NCI-H187 treated with DMSO at 0.1 percent for 48 hours (cell line): ENCODE results near the gene HDAC11.
"Not testable (repeated sequence)": the region's sequence is repeated elsewhere in the genome, so short reads cannot be mapped to it uniquely, and the experiment has no call there.

Source experiments
- DNase-seq: peaks from one replicate; lab custom pipeline; 2025; lab: John Stamatoyannopoulos, UW

HDAC11 gene

GRCh38 chr3:13470894-13471574 is 9.1 kb upstream of the HDAC11 start:
- no peak for DNase-seq

GRCh38 chr3:13472286-13472685 is 7.8 kb upstream of the HDAC11 start:
- no peak for DNase-seq

DNA sequence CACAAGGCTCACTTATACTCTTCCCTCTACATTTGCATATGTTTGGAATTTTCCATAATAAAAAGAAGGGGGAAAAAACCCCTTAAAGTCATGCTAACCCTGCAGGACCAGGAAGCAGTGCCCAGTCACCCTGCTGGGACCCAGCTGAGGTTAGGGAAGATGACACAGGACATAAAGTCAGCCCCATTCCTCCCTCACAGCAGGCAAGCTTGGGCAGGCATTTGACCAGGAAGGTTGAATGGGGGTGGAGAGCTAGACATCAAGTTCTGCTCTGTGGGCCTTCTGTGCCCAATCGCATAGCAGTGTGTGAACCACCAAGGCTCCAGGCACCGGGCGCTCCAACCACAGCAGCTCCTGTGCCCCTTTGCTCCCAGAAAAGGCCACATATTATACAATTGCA is 7.1 kb upstream of the HDAC11 start:
- DNase-seq = no peak

DNA sequence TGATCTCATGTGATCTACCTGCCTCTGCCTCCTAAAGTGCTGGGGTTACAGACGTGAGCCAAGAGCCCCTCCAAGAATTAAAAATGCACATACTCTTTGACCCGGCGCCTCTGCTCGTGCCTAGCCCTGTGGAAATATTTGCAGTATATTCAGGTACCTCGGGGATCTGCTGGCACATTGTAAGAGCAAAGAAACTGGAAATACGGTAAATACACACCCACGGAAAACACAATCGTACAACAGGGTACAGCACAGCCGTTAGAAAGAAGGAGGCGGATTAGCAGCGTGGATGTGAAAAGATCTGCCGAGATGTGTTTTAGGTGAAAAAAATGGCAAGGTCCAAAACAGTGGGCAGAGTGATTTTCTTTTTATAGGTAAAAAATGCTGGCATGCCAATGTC is 6.1 kb upstream of the HDAC11 start:
- DNase-seq = no peak

GRCh38 chr3:13474776-13475303 is 5.3 kb upstream of the HDAC11 start:
- no peak for DNase-seq

DNA sequence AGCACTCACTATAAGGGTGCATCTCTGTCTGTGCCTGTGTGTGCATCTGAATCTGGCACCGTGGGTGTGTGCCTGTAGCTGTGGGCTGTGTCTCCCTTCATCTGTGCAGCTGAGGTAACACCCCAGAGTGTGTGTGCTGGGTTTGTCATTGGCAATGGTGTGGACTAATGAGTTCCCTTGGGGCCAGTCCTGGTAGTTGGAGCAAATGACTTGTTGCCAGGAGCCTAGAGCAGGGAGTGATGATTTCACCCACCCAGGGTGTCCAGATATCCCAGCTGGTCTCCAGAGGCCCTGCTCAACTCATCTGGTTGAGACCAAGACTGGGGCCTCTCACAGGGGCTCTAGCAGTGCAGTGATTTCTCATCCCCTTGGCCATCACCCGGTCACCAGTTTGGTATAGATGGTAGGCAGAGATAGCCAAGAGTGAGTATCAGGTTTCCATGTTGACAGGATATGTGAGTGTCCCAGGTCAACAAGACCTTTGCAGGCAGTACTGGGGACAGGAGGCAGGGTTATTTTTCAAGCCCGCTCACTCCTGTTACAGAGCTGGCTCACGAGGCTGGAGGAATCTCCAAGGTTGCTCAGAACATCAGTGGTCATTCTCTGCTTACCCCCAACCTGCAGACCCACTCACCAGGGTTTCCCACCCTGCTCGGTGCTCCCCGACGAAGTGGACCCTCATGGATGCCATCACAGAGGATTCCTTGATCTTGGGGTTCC is 4.1 kb upstream of the HDAC11 start:
- no peak for DNase-seq

DNA sequence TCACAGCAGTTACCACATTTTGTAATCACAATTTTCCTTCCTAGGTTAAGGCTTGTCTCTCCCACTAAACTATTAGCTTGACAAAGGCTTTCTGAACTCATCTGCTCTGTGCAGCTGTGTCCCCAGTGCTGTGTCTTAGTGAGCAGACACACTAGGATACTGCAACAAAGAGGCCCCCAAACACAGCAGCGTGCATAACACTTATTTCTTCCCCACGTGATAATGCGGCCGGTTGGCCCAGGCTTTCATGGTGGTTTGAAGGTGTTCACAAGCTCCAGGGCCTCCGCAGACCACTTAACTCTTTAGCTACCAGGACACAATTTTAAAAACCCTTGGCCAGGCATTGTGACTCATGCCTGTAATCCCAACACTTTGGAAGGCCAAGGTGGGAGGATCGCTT is 2.2 kb upstream of the HDAC11 start:
- no peak for DNase-seq

DNA sequence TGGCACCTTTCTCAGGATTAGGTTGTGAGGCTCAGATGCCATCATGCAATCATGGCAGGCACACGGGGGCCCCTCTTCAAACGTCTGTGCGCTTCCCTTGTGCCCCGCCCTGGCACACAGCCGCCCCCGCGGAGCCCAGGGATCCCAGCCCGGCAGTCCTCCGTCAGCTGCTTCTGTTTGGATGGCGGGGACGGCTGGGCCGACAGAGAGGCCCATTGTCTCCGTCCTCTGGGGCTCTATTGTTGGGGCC is 849 bp upstream of the HDAC11 start:
- no peak for DNase-seq

- no peak for DNase-seq
Observed at GRCh38 chr3:13480340-13481318, 523 bp downstream of the HDAC11 start.

- no peak for DNase-seq
Observed at GRCh38 chr3:13482106-13482690, 2.1 kb downstream of the HDAC11 start.

- DNase-seq = no peak
Observed at GRCh38 chr3:13483286-13483685, 3.2 kb downstream of the HDAC11 start.

DNA sequence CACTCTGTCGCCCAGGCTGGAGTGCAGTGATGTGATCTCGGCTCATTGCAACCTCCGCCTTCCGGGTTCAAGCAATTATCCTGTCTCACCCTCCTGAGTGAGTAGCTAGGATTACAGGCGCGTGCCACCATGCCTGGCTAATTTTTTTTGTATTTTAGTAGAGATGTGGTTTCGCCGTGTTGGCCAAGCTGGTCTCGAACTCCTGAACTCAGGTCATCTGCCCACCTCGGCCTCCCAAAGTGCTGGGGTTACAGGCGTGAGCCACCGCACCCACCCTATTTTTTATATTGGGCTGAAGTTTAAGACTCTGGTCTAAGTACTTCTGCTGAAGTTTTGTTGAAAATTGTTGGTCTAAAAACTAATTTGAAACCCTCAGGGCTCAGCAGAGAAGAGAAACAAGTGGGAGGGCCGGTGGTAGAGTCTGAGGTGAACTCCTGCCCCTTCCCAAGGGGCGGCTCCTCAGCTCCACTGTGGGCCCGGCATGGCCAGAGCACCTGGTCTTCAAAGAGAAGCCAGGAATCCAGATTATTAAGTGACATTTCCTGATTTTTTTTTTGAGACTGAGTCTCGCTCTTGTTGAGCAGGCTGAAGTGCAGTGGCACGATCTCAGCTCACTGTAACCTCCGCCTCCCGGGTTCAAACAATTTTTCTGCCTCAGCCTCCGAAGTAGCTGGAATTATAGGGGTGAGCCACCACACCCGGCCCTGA is 4.0 kb downstream of the HDAC11 start:
- no peak for DNase-seq

DNA sequence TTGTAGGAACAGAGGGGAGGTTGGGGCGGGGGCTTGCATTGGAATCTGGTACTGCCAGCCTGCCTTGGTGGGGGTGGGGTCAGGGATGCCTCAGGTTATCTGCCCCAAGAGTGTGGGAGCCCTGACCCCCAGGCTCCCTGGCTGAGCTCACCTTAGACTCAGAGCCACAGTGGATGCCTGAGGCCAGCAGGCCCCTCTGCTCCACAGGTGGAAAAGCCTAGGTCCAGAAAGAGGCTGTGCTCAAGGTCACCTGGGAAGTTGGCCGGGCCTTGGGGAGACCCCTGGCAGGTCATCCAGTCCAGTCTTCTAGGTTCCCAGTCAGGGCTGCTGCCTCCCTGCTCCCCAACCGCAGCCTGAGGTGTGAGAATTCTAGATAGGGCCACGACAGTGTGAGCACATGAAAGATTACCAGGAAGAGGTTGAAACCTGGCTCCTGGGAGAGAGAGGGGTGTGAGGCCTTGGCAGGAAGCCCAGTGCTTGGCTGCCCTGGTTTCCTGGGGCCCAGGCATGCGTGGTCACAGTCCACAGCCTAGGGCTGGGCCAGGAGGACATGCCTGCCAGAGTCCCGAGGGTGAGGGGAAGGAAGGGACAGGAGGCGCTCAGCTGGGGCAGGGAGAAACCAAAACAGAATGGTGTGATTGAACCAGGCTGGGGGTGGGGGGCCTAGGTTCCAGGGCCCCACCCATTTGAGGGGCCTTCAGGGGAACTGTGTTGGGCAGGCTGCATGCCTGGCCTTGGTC is 4.9 kb downstream of the HDAC11 start:
- no peak for DNase-seq

DNA sequence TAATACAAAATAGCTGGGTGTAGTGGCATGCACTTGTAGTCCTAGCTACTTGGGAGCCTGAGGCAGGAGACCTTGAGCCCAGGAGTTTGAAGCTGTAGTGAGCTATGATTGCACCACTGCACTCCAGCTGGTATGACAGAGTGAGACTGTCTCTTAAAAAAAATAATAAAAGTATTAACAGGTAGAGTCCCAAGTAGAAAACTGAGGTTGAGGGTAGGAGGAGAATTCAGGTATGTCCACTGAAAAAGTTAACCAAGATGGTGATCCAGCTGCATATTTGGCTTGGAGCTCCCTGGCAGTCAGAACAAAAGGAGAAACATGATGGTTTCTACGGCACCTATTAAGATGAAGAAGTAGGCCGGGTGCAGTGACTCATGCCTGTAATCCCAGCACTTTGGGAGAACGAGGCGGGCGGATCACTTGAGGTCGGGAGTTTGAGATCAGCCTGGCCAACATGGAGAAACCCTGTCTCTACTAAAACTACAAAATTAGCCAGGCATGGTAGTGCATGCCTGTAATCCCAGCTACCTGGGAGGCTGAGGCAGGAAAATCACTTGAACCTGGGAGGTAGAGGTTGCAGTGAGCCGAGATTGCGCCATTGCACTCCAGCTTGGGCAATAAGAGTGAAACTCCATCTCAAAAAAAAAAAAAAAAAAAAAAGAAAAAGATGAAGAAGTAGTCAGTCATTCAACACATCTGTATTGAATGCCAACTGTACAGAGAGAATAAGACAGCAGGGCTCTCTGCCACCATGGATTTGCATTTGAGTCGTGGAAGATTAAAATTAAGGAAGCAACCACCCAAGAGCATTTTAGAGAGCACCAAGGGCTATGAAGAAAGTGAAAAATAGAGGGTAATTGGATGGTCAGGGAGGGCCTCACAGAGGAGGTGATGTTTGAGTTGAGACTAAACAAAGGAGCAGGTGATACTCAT is 5.8 kb downstream of the HDAC11 start:
- DNase-seq = not testable (repeated sequence)

- DNase-seq = no peak
Observed at GRCh38 chr3:13487403-13487802, 7.3 kb downstream of the HDAC11 start.

DNA sequence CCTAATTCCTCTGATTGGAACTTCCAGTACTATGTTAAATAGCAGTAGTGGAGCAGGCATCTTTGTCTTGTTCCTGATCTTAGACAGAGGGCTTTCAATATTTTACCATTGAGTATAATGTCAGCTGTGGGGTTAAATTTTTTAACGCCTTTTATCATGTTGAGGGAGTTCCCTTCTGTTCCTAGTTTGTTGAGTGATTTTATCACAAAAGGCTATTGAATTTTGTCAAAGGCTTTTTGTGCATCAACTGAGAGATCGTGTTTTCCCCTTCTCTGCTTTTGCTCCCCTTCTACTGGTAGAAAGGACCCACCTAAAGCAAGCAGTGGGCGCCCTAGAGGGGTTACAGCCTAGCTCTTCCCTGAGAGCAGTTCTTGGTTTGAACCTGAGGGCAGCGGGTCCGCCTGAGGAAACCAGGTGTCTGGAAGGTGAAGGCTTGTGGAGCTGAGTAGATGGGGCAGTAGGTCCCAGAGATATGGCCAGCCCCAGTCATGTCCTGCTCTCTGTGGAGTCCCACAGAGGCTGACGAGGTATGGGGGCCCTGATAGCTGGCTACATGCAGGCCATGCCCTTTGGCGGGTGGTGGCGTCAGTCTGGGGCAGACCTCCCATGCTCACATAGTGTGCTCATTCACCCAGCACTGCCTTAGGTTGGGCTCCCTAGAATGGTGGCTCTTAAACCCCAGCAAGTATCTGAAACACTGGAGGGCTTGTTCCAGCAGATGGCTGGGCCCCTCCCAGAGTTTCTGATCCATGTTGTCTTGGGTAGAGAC is 11.3 kb downstream of the HDAC11 start:
- no peak for DNase-seq

GRCh38 chr3:13492048-13492447 is 11.9 kb downstream of the HDAC11 start:
- DNase-seq = no peak

- DNase-seq = no peak
Observed at GRCh38 chr3:13492976-13493866, 13.1 kb downstream of the HDAC11 start.
